H9 (cell line): ENCODE results near the gene HOXA7. TPM values are rescaled to one million over a fixed set of nuclear protein-coding genes. Genes with fewer than 3 reads are reported as not detected.

Experiments
- DNase-seq: peaks from one replicate; pipeline ENCODE4 v3.0.0-alpha.2; 2017
- H2AFZ ChIP-seq: one replicate; pipeline ENCODE4 v1.6.1; 2013; ENCODE audit warnings: mild to moderate bottlenecking, low read length, control low read depth, moderate library complexity
- H2AK5ac ChIP-seq: 2 replicates; pipeline ENCODE4 v1.6.1; 2013; ENCODE audit warnings: low read length, control low read depth, mixed read lengths; ENCODE audit not compliant: insufficient read length
- H2BK120ac ChIP-seq: one replicate; pipeline ENCODE4 v1.6.1; 2013; ENCODE audit warnings: low read depth, mild to moderate bottlenecking, low read length, control low read depth, inconsistent platforms; ENCODE audit not compliant: poor library complexity, severe bottlenecking
- H2BK12ac ChIP-seq: 2 replicates; pipeline ENCODE4 v1.6.1; 2013; ENCODE audit warnings: low read length, control low read depth, mixed read lengths, low read depth; ENCODE audit not compliant: insufficient read length
- H2BK15ac ChIP-seq: 2 replicates; pipeline ENCODE4 v1.6.1; 2013; ENCODE audit warnings: low read depth, low read length, control low read depth
- H2BK20ac ChIP-seq: one replicate; pipeline ENCODE4 v1.6.1; 2013; ENCODE audit warnings: low read depth, mild to moderate bottlenecking, low read length, control low read depth, inconsistent platforms; ENCODE audit not compliant: poor library complexity, severe bottlenecking
- H2BK5ac ChIP-seq: 2 replicates; pipeline ENCODE4 v1.6.1; 2013; ENCODE audit warnings: low read length, control low read depth, mixed read lengths; ENCODE audit not compliant: insufficient read length
- H3K14ac ChIP-seq: 2 replicates; pipeline ENCODE4 v1.6.1; 2013; ENCODE audit warnings: low read length, control low read depth; ENCODE audit not compliant: insufficient read depth
- H3K18ac ChIP-seq: 2 replicates; pipeline ENCODE4 v1.6.1; 2013; ENCODE audit warnings: low read depth, mild to moderate bottlenecking, mixed read lengths, low read length, control low read depth; ENCODE audit not compliant: insufficient read length
- H3K23ac ChIP-seq: 2 replicates; pipeline ENCODE4 v1.6.1; 2013; ENCODE audit warnings: low read length, control low read depth, mixed read lengths, low read depth; ENCODE audit not compliant: insufficient read length
- H3K23me2 ChIP-seq: 2 replicates; pipeline ENCODE4 v1.6.1; 2013; ENCODE audit warnings: low read depth, mild to moderate bottlenecking, mixed read lengths, low read length, control low read depth; ENCODE audit not compliant: insufficient read length, poor library complexity, severe bottlenecking
- H3K27ac ChIP-seq: 2 replicates; pipeline ENCODE4 v1.5.1; 2013; ENCODE audit warnings: low read length, control low read depth, mixed read lengths, low read depth; ENCODE audit not compliant: insufficient read length
- H3K27me3 ChIP-seq: 2 replicates; pipeline ENCODE4 v1.6.1; 2013; ENCODE audit warnings: low read length, control low read depth, inconsistent platforms; ENCODE audit not compliant: insufficient read depth
- H3K4ac ChIP-seq: 2 replicates; pipeline ENCODE4 v1.6.1; 2013; ENCODE audit warnings: low read depth, mild to moderate bottlenecking, control low read depth, inconsistent platforms, low read length, moderate library complexity
- H3K4me1 ChIP-seq: 2 replicates; pipeline ENCODE4 v1.6.1; 2013; ENCODE audit warnings: low read length, control low read depth, inconsistent platforms; ENCODE audit not compliant: insufficient read depth
- H3K4me2 ChIP-seq: 2 replicates; pipeline ENCODE4 v1.6.1; 2013; ENCODE audit warnings: low read length, control low read depth, mixed read lengths; ENCODE audit not compliant: insufficient read length, insufficient read depth
- H3K56ac ChIP-seq: 2 replicates; pipeline ENCODE4 v1.6.1; 2013; ENCODE audit warnings: low read depth, mild to moderate bottlenecking, mixed read lengths, low read length, control low read depth; ENCODE audit not compliant: insufficient read length
- H3K79me1 ChIP-seq: 2 replicates; pipeline ENCODE4 v1.6.1; 2013; ENCODE audit warnings: low read depth, mild to moderate bottlenecking, moderate library complexity, low read length, control low read depth, inconsistent platforms; ENCODE audit not compliant: insufficient read depth, poor library complexity, severe bottlenecking
- H3K79me2 ChIP-seq: 2 replicates; pipeline ENCODE4 v1.6.1; 2013; ENCODE audit warnings: low read length, control low read depth, inconsistent platforms; ENCODE audit not compliant: insufficient read depth
- H3K9ac ChIP-seq: 2 replicates; pipeline ENCODE4 v1.6.1; 2013; ENCODE audit warnings: low read length, control low read depth, mixed read lengths; ENCODE audit not compliant: insufficient read length; ENCODE audit errors: extremely low read depth
- H3K9me3 ChIP-seq: one replicate; pipeline ENCODE4 v1.6.1; 2013; ENCODE audit warnings: low read depth, low read length, inconsistent platforms; ENCODE audit not compliant: control insufficient read depth
- H3T11ph ChIP-seq: one replicate; pipeline ENCODE4 v1.6.1; 2013; ENCODE audit warnings: mild to moderate bottlenecking, low read length, control low read depth, inconsistent platforms
- H4K20me1 ChIP-seq: one replicate; pipeline ENCODE4 v1.6.1; 2013; ENCODE audit not compliant: control insufficient read depth, insufficient read length, insufficient read depth
- H4K5ac ChIP-seq: 2 replicates; pipeline ENCODE4 v1.6.1; 2013; ENCODE audit warnings: low read depth, mild to moderate bottlenecking, mixed read lengths, low read length, control low read depth; ENCODE audit not compliant: insufficient read length
- H4K8ac ChIP-seq: replicated peaks from 2 replicates; pipeline ENCODE4 v1.6.1; 2013; ENCODE audit warnings: low read length, control low read depth, mixed read lengths, low read depth; ENCODE audit not compliant: insufficient read length
- H4K91ac ChIP-seq: 2 replicates; pipeline ENCODE4 v1.6.1; 2013; ENCODE audit warnings: low read depth, mild to moderate bottlenecking, moderate library complexity, mixed read lengths, low read length, control low read depth; ENCODE audit not compliant: insufficient read length
- H3K27ac Mint-ChIP-seq, 3 experiments: 2 replicates in 2 of 3; 3 replicates in 1 of 3; pipeline ENCODE4 v1.8.0; 2020 to 2021; ENCODE audit warnings: mixed read lengths in 3 of 3, mild to moderate bottlenecking in 1 of 3, moderate library complexity in 1 of 3
- H3K27me3 Mint-ChIP-seq: 2 replicates; pipeline ENCODE4 v1.8.0; 2021; ENCODE audit warnings: low read depth, mild to moderate bottlenecking, moderate library complexity, mixed read lengths
- H3K36me3 Mint-ChIP-seq, 3 experiments: 2 replicates in 2 of 3; 3 replicates in 1 of 3; pipeline ENCODE4 v1.8.0; 2020 to 2021; ENCODE audit warnings: low read depth in 3 of 3, mixed read lengths in 3 of 3; ENCODE audit not compliant: insufficient read depth in 1 of 3
- H3K4me1 Mint-ChIP-seq, 2 experiments: 2 replicates each; pipeline ENCODE4 v1.8.0; 2020; ENCODE audit warnings: mixed read lengths in 2 of 2
- H3K4me3 Mint-ChIP-seq, 2 experiments: 2 replicates in 1 of 2; 3 replicates in 1 of 2; pipeline ENCODE4 v1.8.0; 2020 to 2021; ENCODE audit warnings: mild to moderate bottlenecking in 2 of 2, mixed read lengths in 2 of 2, moderate library complexity in 1 of 2
- H3K9me3 Mint-ChIP-seq, 2 experiments: 2 replicates in 1 of 2; 3 replicates in 1 of 2; pipeline ENCODE4 v1.8.0; 2020; ENCODE audit warnings: mild to moderate bottlenecking in 2 of 2, mixed read lengths in 2 of 2, moderate library complexity in 1 of 2
- CTCF ChIP-seq: fragments of 200-600 bp; sonication (generic); conservative IDR thresholded peaks from 3 replicates; pipeline ENCODE4 v1.8.0; 2021; ENCODE audit warnings: antibody characterized with exemption, mild to moderate bottlenecking
- WGBS: extraction: QIAGEN DNeasy Blood & Tissue Kit; methylation state at CpG from one replicate; pipeline ENCODE4 v1.1.7; 2013; ENCODE audit warnings: missing lambda C conversion rate, low lambda C conversion rate, mixed read lengths; ENCODE audit not compliant: insufficient read length; ENCODE audit errors: extremely low coverage; 5-methylcytosine and 5-hydroxymethylcytosine counted together
- total RNA-seq: library from RNA; stranded (reverse); gene quantifications from 2 replicates; pipeline ENCODE4 v1.2.1, GENCODE V29; 2021

HOXA7 gene
- total RNA-seq, 1 experiment from 2014 or later: not detected

- Histone ChIP-seq H3K27ac (no peak overlapping the region), H3K23ac (no peak overlapping the region), H4K5ac (no peak overlapping the region), H2BK15ac (no peak overlapping the region), H4K91ac (no peak overlapping the region), H3T11ph (no peak overlapping the region), H2BK12ac (no peak overlapping the region), H3K14ac (no peak overlapping the region), H2BK120ac (no peak overlapping the region), H2BK5ac (no peak overlapping the region), H3K18ac (no peak overlapping the region), H4K20me1 (no peaks in the 10 kb centered on the region), H2AK5ac (no peak overlapping the region), H3K23me2 (no peaks in the 10 kb centered on the region), H4K8ac (no peak overlapping the region), H3K9ac (no peak overlapping the region), H3K56ac (no peak overlapping the region), H3K79me1 (no peaks in the 10 kb centered on the region), H3K79me2 (no peaks in the 10 kb centered on the region), H3K9me3 (no peaks in the 10 kb centered on the region), H2BK20ac (no peak overlapping the region), H2AFZ (no peak overlapping the region), H3K4ac (no peak overlapping the region), H3K27me3 (peaks cover 93% of the 10 kb centered on the region), H3K4me2 (no peak overlapping the region), H3K4me1 (no peaks in the 10 kb centered on the region)
- Mint-ChIP-seq H3K4me1 (peaks cover 8 to 23% of the 10 kb centered on the region in 2 experiments; a peak in 3 of 4 replicates), H3K36me3 (peaks cover 0 to 2% (median 0%) of the 10 kb centered on the region in 3 experiments; a peak in 2 of 7 replicates), H3K4me3 (no peak overlapping the region), H3K9me3 (peaks cover 7 to 8% of the 10 kb centered on the region in 2 experiments; a peak in 4 of 5 replicates), H3K27me3 (peaks cover 95% of the 10 kb centered on the region), H3K27ac (no peak overlapping the region)
- DNase-seq: no peak
- no CpG with 5 or more reads among the region's 3 CpGs for WGBS
- TF ChIP-seq CTCF: no peak
These were observed 46.3 kb upstream of the HOXA7 start for GRCh38 chr7:27202862-27203134.
